NCI-H1694 (cell line): ENCODE measurements around the gene OSBPL3.

Source experiments
- DNase-seq: peaks from one replicate; lab custom pipeline; 2025; lab: John Stamatoyannopoulos, UW

The OSBPL3 gene

GRCh38 chr7:24952464-24952863 is 27.5 kb downstream of the OSBPL3 start:
- DNase-seq, result no peak

DNA sequence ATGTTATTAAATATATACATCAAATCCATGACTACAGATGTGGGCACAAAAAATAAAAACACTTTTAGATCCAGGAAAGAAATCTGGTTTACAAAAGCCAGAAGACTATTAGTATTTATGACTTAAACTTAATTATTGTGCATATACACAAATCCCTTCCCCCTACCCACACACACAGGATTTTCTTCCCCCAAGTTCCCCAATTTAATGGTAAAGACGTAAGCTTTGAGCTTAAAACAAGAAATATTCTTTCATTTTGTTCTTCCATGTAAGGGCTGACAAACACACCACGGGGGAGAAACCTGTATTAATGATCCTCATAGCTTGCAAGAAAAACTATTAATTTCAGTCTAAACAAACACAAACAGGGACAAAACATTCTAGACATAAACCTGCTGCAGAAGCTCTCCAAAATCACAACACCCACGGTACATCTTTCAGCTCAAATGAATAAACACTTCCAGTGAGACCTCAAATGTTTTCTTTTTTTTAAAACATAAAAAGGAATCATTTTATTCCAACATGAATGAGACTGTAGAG is 28.5 kb downstream of the OSBPL3 start:
- DNase-seq, result no peak

- no peak for DNase-seq
These were observed 30.1 kb downstream of the OSBPL3 start for GRCh38 chr7:24949884-24950283.

DNA sequence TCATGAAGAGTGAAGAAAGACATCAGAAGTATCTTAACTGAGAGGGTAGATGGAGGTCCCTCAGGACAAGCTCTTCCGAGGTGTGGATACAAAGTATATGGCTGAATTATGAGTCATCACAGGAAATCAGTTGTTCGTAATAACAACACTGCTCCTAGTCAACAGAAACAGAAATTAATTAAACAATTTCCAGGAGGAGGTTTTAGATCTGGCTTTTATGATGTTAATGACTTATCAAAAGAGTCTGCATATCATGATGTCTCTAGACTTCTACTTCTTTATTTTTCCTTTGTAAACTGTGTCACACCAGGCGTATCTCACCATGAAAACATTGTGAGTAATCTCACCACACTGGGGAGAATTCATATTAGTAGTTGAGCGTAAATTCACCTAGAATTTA is 31.2 kb downstream of the OSBPL3 start:
- DNase-seq, result no peak

DNA sequence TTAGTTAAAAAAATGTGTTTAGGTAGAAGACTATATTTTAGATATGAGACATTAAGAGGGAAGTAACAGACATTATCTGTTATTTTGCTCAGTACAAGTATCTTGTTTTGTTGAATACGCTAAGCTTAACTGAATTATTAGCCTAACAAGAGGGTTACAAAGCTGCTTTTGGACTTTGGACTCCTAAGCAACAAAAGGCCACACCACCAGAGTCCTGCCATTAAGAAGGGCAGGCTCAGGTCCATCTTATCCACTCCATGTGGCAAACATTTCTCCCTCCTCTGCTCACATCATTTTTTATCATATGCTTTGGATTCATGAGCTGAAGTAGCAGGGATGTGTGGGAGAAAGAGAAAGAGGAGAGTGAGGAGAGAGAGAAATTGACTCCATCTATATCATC is 33.5 kb downstream of the OSBPL3 start:
- no peak for DNase-seq

GRCh38 chr7:24945899-24946298 is 34.1 kb downstream of the OSBPL3 start:
- no peak for DNase-seq

GRCh38 chr7:24943096-24943948 is 36.7 kb downstream of the OSBPL3 start:
- DNase-seq, result no peak

- DNase-seq, result no peak
These were observed 37.8 kb downstream of the OSBPL3 start for GRCh38 chr7:24942226-24942625.

DNA sequence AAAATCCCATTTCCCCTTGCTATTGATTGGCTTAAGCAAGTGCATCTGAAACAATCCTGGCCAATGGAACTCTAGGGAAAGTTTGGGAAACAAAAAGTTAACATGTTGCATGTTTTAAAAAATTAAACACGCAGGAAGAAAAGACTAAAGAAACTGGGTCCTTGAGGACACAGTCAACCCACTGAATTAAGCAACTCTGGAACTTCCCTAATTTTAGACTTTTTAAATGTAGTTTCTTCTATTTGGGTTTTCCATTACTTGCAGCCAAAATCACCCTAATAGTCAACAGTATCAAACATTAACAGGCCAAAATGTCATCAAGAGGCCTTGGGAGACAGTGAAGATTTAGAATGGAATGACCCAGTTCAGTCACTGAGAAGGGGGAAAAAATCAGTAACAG is 40.6 kb downstream of the OSBPL3 start:
- DNase-seq, result no peak

DNA sequence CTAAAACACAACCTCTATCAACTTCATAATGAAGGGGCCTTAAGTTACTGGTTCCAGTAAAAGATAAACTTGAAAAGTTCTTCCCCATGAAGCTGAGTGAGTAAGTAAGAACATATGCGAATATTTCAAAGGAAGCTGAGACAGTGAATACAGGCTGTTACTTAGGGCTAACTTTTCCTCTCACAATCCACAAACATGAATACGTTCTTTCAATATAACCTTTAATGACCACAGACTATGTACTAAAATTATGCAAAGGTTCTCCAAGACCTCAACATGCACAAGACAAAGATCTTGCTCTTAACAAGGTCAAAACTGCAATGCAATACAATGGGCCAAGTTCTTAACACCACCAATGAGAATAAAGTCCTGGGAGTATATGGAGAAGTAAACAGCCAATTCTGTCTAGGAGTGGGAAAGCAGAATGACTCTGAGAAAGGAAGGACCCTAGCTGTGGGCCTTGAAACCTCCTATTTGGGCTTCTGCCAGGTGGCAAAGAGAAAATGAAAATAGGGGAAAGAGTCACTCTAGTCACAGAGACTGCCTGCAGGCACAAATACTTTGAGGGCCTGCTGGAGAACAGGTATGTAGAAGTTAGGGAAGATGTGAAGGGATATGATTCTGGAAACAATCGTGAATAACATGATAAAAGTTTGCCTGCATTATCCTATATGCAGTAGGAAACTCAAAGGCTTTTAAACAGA is 43.7 kb downstream of the OSBPL3 start:
- no peak for DNase-seq

GRCh38 chr7:24933298-24933697 is 46.7 kb downstream of the OSBPL3 start:
- DNase-seq, result no peak

DNA sequence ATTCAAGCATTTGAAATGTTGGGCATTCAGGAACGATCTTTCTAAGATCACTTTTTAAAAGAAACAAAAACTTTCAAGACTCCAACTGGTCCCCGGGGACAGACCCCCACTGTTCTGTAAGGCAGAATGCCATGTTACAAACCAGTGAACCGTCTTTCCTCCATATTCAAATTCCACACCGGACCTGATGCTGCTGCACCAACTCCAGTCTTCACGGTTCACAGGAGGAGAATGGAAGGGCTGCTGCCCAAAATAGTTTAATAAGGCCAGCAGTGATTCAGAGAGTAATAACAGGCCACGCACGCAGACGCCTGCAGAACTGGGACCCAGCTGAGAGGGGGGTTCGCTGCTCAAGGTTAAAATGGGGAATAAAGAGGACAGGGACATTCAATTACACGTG is 47.2 kb downstream of the OSBPL3 start:
- DNase-seq, result no peak

GRCh38 chr7:24932389-24932788 is 47.6 kb downstream of the OSBPL3 start:
- DNase-seq, result no peak

DNA sequence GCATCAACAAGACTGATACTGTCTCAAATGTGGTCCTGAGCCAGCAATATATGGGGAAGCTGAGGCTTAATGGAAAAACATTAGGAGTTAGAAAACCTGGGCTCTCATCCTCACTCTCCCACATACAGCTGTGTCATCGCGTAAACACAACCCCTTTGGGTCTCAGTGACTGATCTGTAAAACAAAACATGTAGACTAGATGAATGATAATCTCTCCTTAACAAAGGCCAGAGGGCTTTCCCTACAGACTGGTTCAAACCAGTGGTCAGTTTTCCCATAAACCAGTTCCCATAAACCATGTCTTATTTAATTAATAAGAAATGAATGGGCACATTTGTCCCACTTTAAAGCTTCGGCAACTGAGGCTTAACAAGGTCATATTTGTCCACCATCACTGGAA is 48.1 kb downstream of the OSBPL3 start:
- DNase-seq, result no peak

- DNase-seq, result no peak
These were observed 49.1 kb downstream of the OSBPL3 start for GRCh38 chr7:24930856-24931255.

DNA sequence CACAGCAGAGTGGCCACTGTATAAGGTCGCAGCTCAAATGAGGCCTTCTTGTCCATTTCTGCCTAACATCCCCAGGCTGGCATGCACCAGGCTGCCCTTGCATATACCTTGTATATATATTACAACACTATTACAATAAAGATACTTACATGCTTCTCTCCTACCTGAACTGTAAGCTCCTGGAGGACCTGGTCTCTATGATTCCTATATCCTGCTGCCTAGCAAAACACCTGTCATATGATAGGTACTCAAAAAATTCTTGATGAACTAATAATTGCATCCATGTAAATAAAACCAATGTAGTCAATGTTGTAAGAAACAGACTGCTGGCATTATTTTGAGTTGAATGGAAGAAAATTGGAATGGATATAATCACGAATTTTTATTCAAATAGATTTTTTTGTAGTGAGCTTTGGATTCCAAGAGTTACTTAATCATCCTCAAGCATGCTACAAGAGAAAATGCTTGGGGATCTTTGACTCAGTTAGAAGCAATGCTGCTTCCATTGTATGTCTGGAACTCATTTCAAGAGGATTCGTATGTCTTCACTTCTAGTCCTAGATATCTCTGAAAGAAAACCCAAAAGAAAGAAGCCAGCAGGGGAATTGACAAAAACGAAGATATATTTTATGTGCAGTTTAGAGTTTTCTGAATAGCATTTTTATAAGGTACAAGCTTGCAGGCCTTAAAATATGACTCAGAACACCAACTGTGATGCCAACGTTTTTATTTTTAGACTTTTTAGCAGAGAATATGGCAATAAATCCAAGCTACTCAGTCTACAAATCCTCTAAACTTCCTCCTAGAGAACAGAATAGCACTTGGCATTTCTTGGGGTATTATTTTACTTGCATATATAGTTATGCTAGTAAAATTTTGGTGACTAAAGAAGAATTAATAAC is 53.1 kb downstream of the OSBPL3 start:
- no peak for DNase-seq

GRCh38 chr7:24924375-24924774 is 55.6 kb downstream of the OSBPL3 start:
- no peak for DNase-seq

GRCh38 chr7:24923172-24923865 is 56.7 kb downstream of the OSBPL3 start:
- DNase-seq, result no peak

DNA sequence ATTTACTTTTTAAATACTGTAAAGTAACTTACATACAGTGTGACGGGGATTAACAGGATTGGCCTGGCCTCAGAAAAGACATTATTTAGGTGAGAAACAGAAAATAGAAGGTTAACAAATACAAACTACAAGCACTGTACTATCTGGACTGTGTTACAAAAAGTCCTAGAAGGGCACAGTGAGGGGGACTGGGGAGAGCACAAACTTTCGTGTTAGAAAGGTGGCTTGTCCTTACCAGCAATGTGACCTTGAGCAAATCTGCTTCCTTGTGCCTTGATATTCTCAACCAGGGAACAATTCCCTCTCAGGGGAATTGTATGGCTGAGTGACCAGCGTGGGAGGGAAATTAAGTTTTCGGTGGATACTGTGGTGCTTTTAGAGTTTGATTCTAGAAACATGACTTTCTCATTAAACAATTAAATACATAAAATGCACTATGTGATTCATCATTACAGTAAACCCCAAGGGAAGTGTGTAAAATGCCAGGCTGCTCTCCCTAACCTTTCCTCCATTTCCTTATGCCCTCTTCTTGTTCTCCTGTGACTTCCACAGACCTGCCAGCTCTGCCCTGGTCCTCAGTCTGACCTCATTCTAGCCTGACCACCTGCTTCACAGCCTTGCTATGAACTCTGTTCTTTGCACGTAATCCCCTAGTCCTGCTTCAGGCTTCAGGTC is 57.7 kb downstream of the OSBPL3 start:
- DNase-seq, result no peak

DNA sequence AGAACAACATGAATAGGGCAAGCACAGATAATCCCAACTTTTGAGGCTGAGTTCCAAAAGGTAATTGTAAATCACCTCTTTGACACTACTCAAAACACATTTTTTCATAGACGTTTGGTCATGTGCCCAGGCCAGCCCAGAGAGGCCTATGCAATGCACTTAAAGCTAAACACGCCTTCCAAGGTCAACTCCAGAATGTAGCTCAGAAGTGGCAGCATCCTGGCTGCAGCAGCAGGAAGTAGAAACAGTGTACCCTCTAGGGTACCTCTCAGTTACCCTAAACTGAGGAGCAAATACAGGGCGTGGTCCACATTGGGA is 58.7 kb downstream of the OSBPL3 start:
- no peak for DNase-seq
